Epidermal melanocyte (primary cell): ENCODE data around the gene EIF4G1.
A peak's percentile ranks its signal among the peaks of the same experiment; 100 is the strongest.
"Not testable (repeated sequence)": the region's sequence is repeated elsewhere in the genome, so short reads cannot be mapped to it uniquely, and the experiment has no call there.

ENCODE experiments used
- DNase-seq: peaks from one replicate; pipeline ENCODE4 v3.0.0; 2011; ENCODE audit warnings: low spot score; ENCODE audit not compliant: insufficient read length

Gene EIF4G1

GRCh38 chr3:184314363-184314699 lies at the start of gene EIF4G1:
Gene EIF4G1 (plus strand): TSS chr3:184314606. CDS start chr3:184315797, 1,191 bp downstream.
- peak; percentile 91 for DNase-seq

- DNase-seq = not testable (repeated sequence)
Observed at GRCh38 chr3:184267249-184267648, 47.2 kb upstream of the EIF4G1 start.

- no peak for DNase-seq
Observed at GRCh38 chr3:184272269-184272668, 42.1 kb upstream of the EIF4G1 start.

- DNase-seq = no peak
Observed at GRCh38 chr3:184275381-184275701, 39.1 kb upstream of the EIF4G1 start.

- DNase-seq = no peak
Observed at GRCh38 chr3:184275961-184276910, 38.2 kb upstream of the EIF4G1 start, which contains the start of gene ECE2. Gene ECE2 (plus strand): TSS chr3:184276022. CDS start chr3:184276154, 132 bp downstream.

- DNase-seq = no peak
Observed at GRCh38 chr3:184277366-184277765, 37.0 kb upstream of the EIF4G1 start.

- no peak for DNase-seq
Observed at GRCh38 chr3:184282941-184283340, 31.5 kb upstream of the EIF4G1 start.

- no peak for DNase-seq
Observed at GRCh38 chr3:184283681-184284080, 30.7 kb upstream of the EIF4G1 start.

GRCh38 chr3:184284696-184285095 lies 29.7 kb upstream of the EIF4G1 start:
- peak; percentile 61 for DNase-seq

- DNase-seq = peak; percentile 71
Observed at GRCh38 chr3:184289426-184289938, 24.9 kb upstream of the EIF4G1 start.

GRCh38 chr3:184290331-184290730 lies 24.1 kb upstream of the EIF4G1 start:
- no peak for DNase-seq

- DNase-seq = no peak
Observed at GRCh38 chr3:184291044-184291737, 23.2 kb upstream of the EIF4G1 start.

- DNase-seq = no peak
Observed at GRCh38 chr3:184291738-184292445, 22.5 kb upstream of the EIF4G1 start.

- DNase-seq = no peak
Observed at GRCh38 chr3:184295771-184296170, 18.6 kb upstream of the EIF4G1 start.

GRCh38 chr3:184296616-184297015 lies 17.8 kb upstream of the EIF4G1 start:
- DNase-seq = no peak

GRCh38 chr3:184298759-184299487 lies 15.5 kb upstream of the EIF4G1 start, which contains the start of gene PSMD2:
Gene PSMD2 (plus strand): TSS chr3:184299241. CDS start chr3:184299267, 26 bp downstream.
- DNase-seq = peak; percentile 94

GRCh38 chr3:184299488-184300377 lies 14.7 kb upstream of the EIF4G1 start:
- no peak for DNase-seq

- no peak for DNase-seq
Observed at GRCh38 chr3:184300378-184300720, 14.1 kb upstream of the EIF4G1 start.

GRCh38 chr3:184305577-184305976 lies 8.8 kb upstream of the EIF4G1 start:
- DNase-seq = no peak
